ENCODE data around the gene TENM4.
A peak's percentile ranks its signal among the peaks of the same experiment; 100 is the strongest.

Gene TENM4

DNA sequence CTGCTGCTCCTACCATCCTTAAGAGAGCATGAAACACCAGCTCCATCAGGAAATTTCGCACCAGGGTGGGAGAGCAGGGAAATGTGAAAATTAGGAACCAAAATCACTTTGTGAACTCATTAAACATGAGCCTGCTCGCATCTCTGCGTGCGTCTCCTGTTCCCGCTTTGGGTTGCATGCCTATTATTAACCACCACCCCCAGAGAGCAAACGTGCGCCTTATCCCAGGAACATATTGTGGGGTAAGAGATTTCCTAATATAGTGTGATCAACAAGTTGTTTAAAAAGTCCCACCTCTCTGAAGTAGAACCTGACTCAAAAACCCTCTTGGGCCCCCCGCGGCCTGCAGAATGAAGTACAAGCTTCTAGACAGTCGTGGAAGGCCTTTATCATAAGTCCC lies 115.0 kb downstream of the TENM4 start:
- no peak for ATAC-seq

DNA sequence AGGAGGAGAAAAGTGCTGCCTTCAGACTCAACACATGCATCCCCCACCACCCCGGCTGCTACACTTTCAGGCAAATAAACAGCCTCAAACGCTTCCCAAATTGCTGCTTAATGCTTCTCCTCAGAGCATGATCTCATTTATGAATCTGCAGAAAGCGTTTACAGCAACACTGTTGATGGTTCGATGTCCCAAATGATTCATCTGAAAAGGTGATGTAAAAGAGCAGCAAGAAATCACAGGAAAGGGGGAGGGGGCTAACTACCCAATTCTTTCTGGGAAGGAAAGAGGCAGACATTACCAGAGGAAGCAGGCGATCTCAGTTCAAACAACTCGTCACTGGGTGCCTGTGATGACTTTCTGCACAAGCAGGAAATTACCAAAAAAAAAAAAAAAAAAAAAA lies 119.6 kb downstream of the TENM4 start:
- ATAC-seq, result no peak
- TF ChIP-seq, protein P1, sequence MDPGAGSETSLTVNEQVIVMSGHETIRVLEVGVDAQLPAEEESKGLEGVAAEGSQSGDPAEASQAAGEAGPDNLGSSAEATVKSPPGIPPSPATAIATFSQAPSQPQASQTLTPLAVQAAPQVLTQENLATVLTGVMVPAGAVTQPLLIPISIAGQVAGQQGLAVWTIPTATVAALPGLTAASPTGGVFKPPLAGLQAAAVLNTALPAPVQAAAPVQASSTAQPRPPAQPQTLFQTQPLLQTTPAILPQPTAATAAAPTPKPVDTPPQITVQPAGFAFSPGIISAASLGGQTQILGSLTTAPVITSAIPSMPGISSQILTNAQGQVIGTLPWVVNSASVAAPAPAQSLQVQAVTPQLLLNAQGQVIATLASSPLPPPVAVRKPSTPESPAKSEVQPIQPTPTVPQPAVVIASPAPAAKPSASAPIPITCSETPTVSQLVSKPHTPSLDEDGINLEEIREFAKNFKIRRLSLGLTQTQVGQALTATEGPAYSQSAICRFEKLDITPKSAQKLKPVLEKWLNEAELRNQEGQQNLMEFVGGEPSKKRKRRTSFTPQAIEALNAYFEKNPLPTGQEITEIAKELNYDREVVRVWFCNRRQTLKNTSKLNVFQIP (CRISPR knock-in tag; IDR thresholded peaks at IDR 0.05; ENCODE audit: borderline replicate concordance, low read depth), result no peak

More for the DNA sequence above, 115.0 kb downstream of the TENM4 start:
- TF ChIP-seq, protein P1 (CRISPR knock-in tag; IDR thresholded peaks at IDR 0.05; ENCODE audit: borderline replicate concordance, low read depth), result no peak
- TF ChIP-seq, protein P2, sequence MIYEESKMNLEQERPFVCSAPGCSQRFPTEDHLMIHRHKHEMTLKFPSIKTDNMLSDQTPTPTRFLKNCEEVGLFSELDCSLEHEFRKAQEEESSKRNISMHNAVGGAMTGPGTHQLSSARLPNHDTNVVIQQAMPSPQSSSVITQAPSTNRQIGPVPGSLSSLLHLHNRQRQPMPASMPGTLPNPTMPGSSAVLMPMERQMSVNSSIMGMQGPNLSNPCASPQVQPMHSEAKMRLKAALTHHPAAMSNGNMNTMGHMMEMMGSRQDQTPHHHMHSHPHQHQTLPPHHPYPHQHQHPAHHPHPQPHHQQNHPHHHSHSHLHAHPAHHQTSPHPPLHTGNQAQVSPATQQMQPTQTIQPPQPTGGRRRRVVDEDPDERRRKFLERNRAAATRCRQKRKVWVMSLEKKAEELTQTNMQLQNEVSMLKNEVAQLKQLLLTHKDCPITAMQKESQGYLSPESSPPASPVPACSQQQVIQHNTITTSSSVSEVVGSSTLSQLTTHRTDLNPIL (CRISPR knock-in tag; IDR thresholded peaks at IDR 0.05; ENCODE audit: low read depth), result no peak
- no peak for TF ChIP-seq TCF4 (CRISPR knock-in tag; IDR thresholded peaks at IDR 0.05; ENCODE audit: borderline replicate concordance)
- TF ChIP-seq OSR1 (CRISPR knock-in tag; IDR thresholded peaks at IDR 0.05), result no peak
- no peak for TF ChIP-seq ESRRG (CRISPR knock-in tag; IDR thresholded peaks at IDR 0.05)
- TF ChIP-seq, protein P3, sequence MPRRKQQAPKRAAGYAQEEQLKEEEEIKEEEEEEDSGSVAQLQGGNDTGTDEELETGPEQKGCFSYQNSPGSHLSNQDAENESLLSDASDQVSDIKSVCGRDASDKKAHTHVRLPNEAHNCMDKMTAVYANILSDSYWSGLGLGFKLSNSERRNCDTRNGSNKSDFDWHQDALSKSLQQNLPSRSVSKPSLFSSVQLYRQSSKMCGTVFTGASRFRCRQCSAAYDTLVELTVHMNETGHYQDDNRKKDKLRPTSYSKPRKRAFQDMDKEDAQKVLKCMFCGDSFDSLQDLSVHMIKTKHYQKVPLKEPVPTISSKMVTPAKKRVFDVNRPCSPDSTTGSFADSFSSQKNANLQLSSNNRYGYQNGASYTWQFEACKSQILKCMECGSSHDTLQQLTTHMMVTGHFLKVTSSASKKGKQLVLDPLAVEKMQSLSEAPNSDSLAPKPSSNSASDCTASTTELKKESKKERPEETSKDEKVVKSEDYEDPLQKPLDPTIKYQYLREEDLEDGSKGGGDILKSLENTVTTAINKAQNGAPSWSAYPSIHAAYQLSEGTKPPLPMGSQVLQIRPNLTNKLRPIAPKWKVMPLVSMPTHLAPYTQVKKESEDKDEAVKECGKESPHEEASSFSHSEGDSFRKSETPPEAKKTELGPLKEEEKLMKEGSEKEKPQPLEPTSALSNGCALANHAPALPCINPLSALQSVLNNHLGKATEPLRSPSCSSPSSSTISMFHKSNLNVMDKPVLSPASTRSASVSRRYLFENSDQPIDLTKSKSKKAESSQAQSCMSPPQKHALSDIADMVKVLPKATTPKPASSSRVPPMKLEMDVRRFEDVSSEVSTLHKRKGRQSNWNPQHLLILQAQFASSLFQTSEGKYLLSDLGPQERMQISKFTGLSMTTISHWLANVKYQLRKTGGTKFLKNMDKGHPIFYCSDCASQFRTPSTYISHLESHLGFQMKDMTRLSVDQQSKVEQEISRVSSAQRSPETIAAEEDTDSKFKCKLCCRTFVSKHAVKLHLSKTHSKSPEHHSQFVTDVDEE (CRISPR knock-in tag; IDR thresholded peaks at IDR 0.05), result no peak
- TF ChIP-seq SNAI2 (CRISPR knock-in tag; IDR thresholded peaks at IDR 0.05), result no peak
- TF ChIP-seq PPARA (CRISPR knock-in tag; IDR thresholded peaks at IDR 0.05; ENCODE audit: borderline replicate concordance), result no peak
- no peak for TF ChIP-seq GLIS3 (CRISPR knock-in tag; IDR thresholded peaks at IDR 0.05)
- TF ChIP-seq ARNTL (CRISPR knock-in tag; IDR thresholded peaks at IDR 0.05; ENCODE audit: borderline replicate concordance, low read depth), result no peak
- TF ChIP-seq ZNF565 (CRISPR knock-in tag; conservative IDR thresholded peaks at IDR 0.05; ENCODE audit: low read depth), result no peak
- TF ChIP-seq BACH2 (CRISPR knock-in tag; IDR thresholded peaks at IDR 0.05; ENCODE audit: borderline replicate concordance), result no peak
- TF ChIP-seq ZNF70 (CRISPR knock-in tag; IDR thresholded peaks at IDR 0.05), result no peak
- TF ChIP-seq, protein P4, sequence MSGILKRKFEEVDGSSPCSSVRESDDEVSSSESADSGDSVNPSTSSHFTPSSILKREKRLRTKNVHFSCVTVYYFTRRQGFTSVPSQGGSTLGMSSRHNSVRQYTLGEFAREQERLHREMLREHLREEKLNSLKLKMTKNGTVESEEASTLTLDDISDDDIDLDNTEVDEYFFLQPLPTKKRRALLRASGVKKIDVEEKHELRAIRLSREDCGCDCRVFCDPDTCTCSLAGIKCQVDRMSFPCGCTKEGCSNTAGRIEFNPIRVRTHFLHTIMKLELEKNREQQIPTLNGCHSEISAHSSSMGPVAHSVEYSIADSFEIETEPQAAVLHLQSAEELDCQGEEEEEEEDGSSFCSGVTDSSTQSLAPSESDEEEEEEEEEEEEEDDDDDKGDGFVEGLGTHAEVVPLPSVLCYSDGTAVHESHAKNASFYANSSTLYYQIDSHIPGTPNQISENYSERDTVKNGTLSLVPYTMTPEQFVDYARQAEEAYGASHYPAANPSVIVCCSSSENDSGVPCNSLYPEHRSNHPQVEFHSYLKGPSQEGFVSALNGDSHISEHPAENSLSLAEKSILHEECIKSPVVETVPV (CRISPR knock-in tag; IDR thresholded peaks at IDR 0.05), result no peak
- no peak for TF ChIP-seq TOX (CRISPR knock-in tag; IDR thresholded peaks at IDR 0.05; ENCODE audit: borderline replicate concordance)
- no peak for TF ChIP-seq ZFP30 (CRISPR knock-in tag; IDR thresholded peaks at IDR 0.05)
- TF ChIP-seq ISL1 (CRISPR knock-in tag; IDR thresholded peaks at IDR 0.05), result no peak
- no peak for TF ChIP-seq ZNF8 (CRISPR knock-in tag; IDR thresholded peaks at IDR 0.05)
- TF ChIP-seq ZFP3 (CRISPR knock-in tag; IDR thresholded peaks at IDR 0.05), result no peak

DNA sequence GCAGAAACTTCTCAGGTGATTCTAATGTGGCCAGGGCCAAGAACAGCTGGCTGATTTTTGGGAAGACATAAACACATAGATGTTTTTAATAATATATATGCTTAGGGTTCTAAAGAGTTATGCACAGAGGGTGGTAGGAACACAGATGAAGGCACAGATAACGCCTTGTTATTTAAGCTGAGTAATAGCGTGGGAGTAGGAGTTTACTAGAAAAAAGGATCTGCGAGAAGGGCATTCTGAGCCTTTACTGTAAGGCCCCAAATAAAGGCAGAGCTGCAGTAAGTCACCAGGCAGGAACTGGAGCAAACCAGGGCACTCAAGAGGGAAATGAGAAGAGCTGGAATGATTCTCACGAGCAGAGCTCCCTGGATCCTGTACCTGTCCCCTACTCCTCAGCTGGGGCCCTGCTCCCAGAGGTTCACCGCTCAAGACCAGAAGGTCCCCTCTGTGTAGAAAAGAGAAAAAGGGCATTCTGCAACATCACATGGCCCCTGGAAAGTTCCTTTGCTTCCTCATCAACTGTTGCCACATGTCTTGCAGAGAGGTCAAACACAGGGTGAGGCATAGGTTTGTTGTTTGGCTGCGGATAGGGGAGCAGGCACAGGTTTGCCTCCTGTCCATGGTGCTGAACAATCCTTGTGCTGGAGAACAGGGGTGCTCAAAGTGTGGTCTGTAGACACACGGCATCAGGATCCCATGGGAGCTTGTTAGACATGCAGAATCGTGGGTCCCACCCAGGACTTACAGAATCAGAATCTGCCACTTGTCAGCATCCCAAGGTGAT lies 125.7 kb downstream of the TENM4 start:
- ATAC-seq, result 0 out of 3 replicates have a peak, but pooled peaks have one; percentile 39
- TF ChIP-seq ZNF565 (CRISPR knock-in tag; conservative IDR thresholded peaks at IDR 0.05; ENCODE audit: low read depth), result no peak
- TF ChIP-seq ZNF70 (CRISPR knock-in tag; IDR thresholded peaks at IDR 0.05), result no peak
- TF ChIP-seq ZFP30 (CRISPR knock-in tag; IDR thresholded peaks at IDR 0.05), result no peak
- TF ChIP-seq CSDC2 (CRISPR knock-in tag; IDR thresholded peaks at IDR 0.05), result no peak
- no peak for TF ChIP-seq ARNTL (CRISPR knock-in tag; IDR thresholded peaks at IDR 0.05; ENCODE audit: borderline replicate concordance, low read depth)
- TF ChIP-seq TCF4 (CRISPR knock-in tag; IDR thresholded peaks at IDR 0.05; ENCODE audit: borderline replicate concordance), result no peak
